ENCODE results near the gene DPP6.

The DPP6 gene

GRCh38 chr7:154440058-154440457, 387.9 kb downstream of the DPP6 start:
- Histone ChIP-seq H3K27ac (no peak overlapping the region), H3K4me3 (ENCODE audit: low read depth in 1 of 2, low read length in 1 of 2) (no peak overlapping the region), H3K27me3 (no peaks in the 10 kb centered on the region), H3K36me3 (no peaks in the 10 kb centered on the region), H3K4me1 (ENCODE audit: control insufficient read depth in 1 of 2, insufficient read depth in 1 of 2, low read depth in 1 of 2, low read length in 1 of 2) (no peaks in the 10 kb centered on the region), H3K9me3 (no peaks in the 10 kb centered on the region)
- no peak for TF ChIP-seq CTCF (IDR thresholded peaks at IDR 0.05)

DNA sequence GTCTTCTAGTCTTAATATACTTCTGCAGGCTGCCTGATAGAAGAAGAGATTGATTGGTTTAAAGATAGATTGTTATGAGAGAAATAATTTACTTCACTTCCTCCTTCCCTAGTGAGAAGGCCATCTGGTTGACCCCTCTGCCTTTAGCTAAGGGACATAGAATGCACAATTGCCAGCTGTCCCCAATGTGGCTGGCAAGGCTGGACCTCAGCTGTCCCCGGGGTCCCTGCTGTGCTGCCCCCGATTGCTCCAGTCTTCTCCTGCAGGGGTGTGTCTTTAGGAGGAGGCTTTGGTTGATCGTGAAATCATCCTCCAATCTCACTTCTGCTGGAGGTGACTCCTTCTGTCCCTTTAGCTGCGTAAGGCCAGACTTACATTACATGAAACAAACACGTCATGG, 388.5 kb downstream of the DPP6 start:
- H3K36me3 ChIP-seq = no peaks in the 10 kb centered on the region
- no peak overlapping the region for H3K27ac ChIP-seq
- no peaks in the 10 kb centered on the region for H3K9me3 ChIP-seq
- no peaks in the 10 kb centered on the region for H3K4me1 ChIP-seq (ENCODE audit: control insufficient read depth in 1 of 2, insufficient read depth in 1 of 2, low read depth in 1 of 2, low read length in 1 of 2)
- H3K4me3 ChIP-seq (ENCODE audit: low read depth in 1 of 2, low read length in 1 of 2) = no peak overlapping the region
- H3K27me3 ChIP-seq = no peaks in the 10 kb centered on the region
- TF ChIP-seq CTCF (IDR thresholded peaks at IDR 0.05) = no peak

DNA sequence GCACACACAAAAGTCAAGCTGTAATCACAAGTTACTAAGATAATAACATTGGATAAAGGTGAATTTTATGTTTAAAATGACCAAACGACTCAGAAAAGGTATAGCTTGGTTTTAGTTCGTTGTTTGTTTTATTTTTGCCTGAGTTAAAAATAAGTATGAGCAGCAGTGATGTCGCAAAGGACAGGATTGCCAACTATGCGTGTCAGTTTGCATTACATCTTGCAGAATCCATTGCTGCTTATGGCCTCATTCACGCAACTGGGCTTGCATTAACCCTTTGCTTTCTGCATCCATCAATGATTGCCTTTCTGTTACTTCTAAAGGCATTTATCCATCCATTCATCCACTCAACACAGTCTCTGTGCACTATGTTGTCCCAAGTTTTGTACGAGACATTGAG, 389.6 kb downstream of the DPP6 start:
- no peak for TF ChIP-seq CTCF (IDR thresholded peaks at IDR 0.05)
- Histone ChIP-seq H3K4me1 (ENCODE audit: control insufficient read depth in 1 of 2, insufficient read depth in 1 of 2, low read depth in 1 of 2, low read length in 1 of 2) (no peaks in the 10 kb centered on the region), H3K36me3 (no peaks in the 10 kb centered on the region), H3K4me3 (ENCODE audit: low read depth in 1 of 2, low read length in 1 of 2) (no peak overlapping the region), H3K9me3 (no peaks in the 10 kb centered on the region), H3K27me3 (no peaks in the 10 kb centered on the region), H3K27ac (no peak overlapping the region)

DNA sequence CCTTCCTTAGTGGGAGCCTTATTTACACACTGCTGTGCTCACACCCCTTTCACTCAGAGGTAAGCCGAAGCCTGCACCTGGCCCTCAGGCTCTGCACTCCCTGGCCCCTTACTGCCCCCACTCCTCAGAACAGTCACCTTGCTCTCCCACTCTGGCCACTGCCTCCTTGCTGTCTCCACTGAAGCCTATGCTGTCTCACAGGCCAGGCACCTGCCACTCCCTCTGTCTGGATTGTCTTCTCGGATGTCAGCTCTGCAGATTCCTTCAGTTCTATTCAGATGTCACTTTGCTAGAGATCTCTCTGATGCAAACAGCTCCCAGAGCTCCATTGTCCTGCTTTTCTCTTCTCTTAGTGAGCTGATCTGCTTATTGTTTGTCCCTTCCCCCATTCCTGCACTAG, 390.7 kb downstream of the DPP6 start:
- H3K9me3 ChIP-seq = no peaks in the 10 kb centered on the region
- no peaks in the 10 kb centered on the region for H3K4me1 ChIP-seq (ENCODE audit: control insufficient read depth in 1 of 2, insufficient read depth in 1 of 2, low read depth in 1 of 2, low read length in 1 of 2)
- H3K27ac ChIP-seq = no peak overlapping the region
- TF ChIP-seq CTCF (IDR thresholded peaks at IDR 0.05) = no peak
- no peaks in the 10 kb centered on the region for H3K36me3 ChIP-seq
- H3K27me3 ChIP-seq = no peaks in the 10 kb centered on the region
- no peak overlapping the region for H3K4me3 ChIP-seq (ENCODE audit: low read depth in 1 of 2, low read length in 1 of 2)

DNA sequence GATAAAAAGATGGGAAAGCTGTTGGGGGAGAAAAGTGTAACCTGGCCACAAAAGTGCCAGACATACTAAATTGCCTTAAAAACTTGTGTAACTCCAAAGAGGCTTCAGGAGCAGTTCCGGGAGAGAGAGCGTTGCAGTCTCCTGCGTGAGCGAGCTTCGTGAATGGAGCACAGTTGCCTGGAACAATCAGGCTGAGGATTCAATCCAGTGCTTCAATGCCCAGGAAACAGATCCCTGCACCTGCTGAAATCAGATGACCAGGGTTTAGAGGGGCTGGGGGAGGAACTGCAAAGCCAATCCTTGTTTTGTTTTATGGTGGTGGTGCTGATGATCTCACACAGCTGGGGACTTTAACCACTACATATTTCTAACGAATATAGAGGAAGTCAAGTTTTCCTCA, 398.3 kb downstream of the DPP6 start:
- TF ChIP-seq CTCF (IDR thresholded peaks at IDR 0.05) = no peak
- no peaks in the 10 kb centered on the region for H3K36me3 ChIP-seq
- H3K9me3 ChIP-seq = no peaks in the 10 kb centered on the region
- H3K27ac ChIP-seq = no peak overlapping the region
- no peaks in the 10 kb centered on the region for H3K27me3 ChIP-seq
- no peaks in the 10 kb centered on the region for H3K4me1 ChIP-seq (ENCODE audit: control insufficient read depth in 1 of 2, insufficient read depth in 1 of 2, low read depth in 1 of 2, low read length in 1 of 2)
- H3K4me3 ChIP-seq (ENCODE audit: low read depth in 1 of 2, low read length in 1 of 2) = no peak overlapping the region

Measured in neutrophil (primary cell).